Gastroesophageal sphincter (tissue), 4 donors: ENCODE data around the gene ZNF559. TPM values are rescaled to one million over a fixed set of nuclear protein-coding genes. Genes with fewer than 3 reads are reported as not detected.
"Not testable (repeated sequence)": the region's sequence is repeated elsewhere in the genome, so short reads cannot be mapped to it uniquely, and the experiment has no call there.

ENCODE experiments used
- ATAC-seq: fragments of 150-250 bp; one replicate; pipeline ENCODE4 v1.9.1; 2016; ENCODE audit warnings: mild to moderate bottlenecking, moderate library complexity
- H3K27ac ChIP-seq, 4 donors: fragments of 200-600 bp; sonication (generic) in 3 of 4; 1 replicate in 3 of 4; 2 replicates in 1 of 4; pipeline ENCODE4 v1.5.1; 2016 to 2019
- H3K27me3 ChIP-seq: fragments of 200-600 bp; sonication (generic); one replicate; pipeline ENCODE4 v1.5.1; 2019
- H3K36me3 ChIP-seq, 2 donors: fragments of 200-600 bp; sonication (generic); one replicate each; pipeline ENCODE4 v1.5.1; 2019; ENCODE audit warnings: control low read depth in 1 of 2
- H3K4me1 ChIP-seq, 3 donors: fragments of 200-600 bp; sonication (generic); 1 replicate in 2 of 3; 2 replicates in 1 of 3; pipeline ENCODE4 v1.5.1; 2016 to 2019; ENCODE audit warnings: control low read depth in 2 of 3
- H3K4me3 ChIP-seq, 2 donors: fragments of 200-600 bp; sonication (generic); one replicate each; pipeline ENCODE4 v1.5.1; 2019; ENCODE audit warnings: mild to moderate bottlenecking in 1 of 2, moderate library complexity in 1 of 2
- H3K9me3 ChIP-seq, 3 donors: fragments of 200-600 bp; sonication (generic); one replicate each; pipeline ENCODE4 v1.5.1; 2017 to 2019; ENCODE audit warnings: control low read depth in 2 of 3
- CTCF ChIP-seq, 4 experiments: fragments of 200-600 bp in 2 of 4; fragments of 450-650 bp in 2 of 4; sonication (generic) in 1 of 4; IDR thresholded peaks; one replicate each; pipeline ENCODE4 v1.5.1; 2017 to 2019; ENCODE audit warnings: antibody characterized with exemption in 4 of 4, mild to moderate bottlenecking in 2 of 4, moderate library complexity in 2 of 4
- EP300 ChIP-seq: sonication (generic); formaldehyde crosslinking; IDR thresholded peaks from one replicate; pipeline ENCODE4 v1.6.1; 2017; ENCODE audit warnings: antibody characterized with exemption, mild to moderate bottlenecking
- POLR2A ChIP-seq, 2 donors: fragments of 450-650 bp; IDR thresholded peaks; one replicate each; pipeline ENCODE4 v1.6.1; 2017; ENCODE audit warnings: antibody characterized with exemption in 2 of 2, mild to moderate bottlenecking in 2 of 2, moderate library complexity in 1 of 2
- POLR2AphosphoS5 ChIP-seq: sonication (generic); formaldehyde crosslinking; IDR thresholded peaks from one replicate; pipeline ENCODE4 v1.6.1; 2017; ENCODE audit warnings: antibody characterized with exemption
- WGBS, 2 donors: methylation state at CpG; one replicate each; pipeline ENCODE4 v1.1.5; 2018; ENCODE audit warnings: low coverage in 1 of 2; 5-methylcytosine and 5-hydroxymethylcytosine counted together
- total RNA-seq, 4 donors: library from RNA; depleted of rRNA; stranded (reverse); fragments of >200 nt; gene quantifications; one replicate each; pipeline ENCODE4 v1.1.0, GENCODE V29; 2016

ZNF559 gene
- total RNA-seq, 4 donors from 2014 or later, result 15.4 to 22.3 (median 16.7) TPM

DNA sequence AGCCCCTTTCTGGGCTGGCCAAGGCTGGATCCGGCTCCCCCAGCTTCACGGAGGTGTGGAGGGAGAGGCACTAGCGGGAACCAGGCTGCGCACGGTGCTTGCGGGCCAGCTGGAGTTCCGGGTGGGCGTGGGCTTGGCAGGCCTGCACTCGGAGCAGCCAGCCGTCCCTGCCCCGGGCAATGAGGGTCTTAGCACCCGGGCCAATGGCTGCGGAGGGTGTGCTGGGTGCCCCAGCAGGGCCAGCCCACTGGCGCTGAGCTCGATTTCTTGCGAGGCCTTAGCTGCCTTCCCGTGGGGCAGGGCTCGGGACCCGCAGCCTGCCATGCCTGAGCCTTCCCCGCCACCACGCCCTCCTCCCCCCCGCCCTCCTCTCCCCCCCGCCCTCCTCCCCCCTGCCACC is 2.6 kb upstream of the ZNF559 start:
- WGBS, 2 donors, result no CpG with 5 or more reads among the region's 23 CpGs
- H3K27ac ChIP-seq, result no peak overlapping the region
- H3K27me3 ChIP-seq, result no peaks in the 10 kb centered on the region

DNA sequence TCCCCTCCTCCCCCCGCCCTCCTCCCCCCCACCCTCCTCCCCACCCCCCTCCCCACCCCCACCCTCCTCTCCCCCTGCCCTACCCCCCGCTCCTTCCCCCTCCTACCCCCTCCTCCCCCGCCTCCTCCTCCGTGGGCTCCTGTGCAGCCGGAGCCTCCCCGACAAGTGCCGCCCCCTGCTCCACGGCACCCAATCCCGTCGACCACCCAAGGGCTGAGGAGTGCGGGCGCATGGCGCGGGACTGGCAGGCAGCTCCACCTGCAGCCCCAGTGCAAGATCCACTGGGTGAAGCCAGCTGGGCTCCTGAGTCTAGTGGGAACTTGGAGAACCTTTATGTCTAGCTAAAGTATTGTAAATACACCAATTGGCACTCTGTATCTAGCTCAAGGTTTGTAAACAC is 2.2 kb upstream of the ZNF559 start:
- not testable (repeated sequence) for ATAC-seq, H3K4me3 ChIP-seq, H3K27me3 ChIP-seq, H3K27ac ChIP-seq
- peaks cover 0 to 24% (median 0%) of the 10 kb centered on the region in 3 donors for H3K9me3 ChIP-seq
- peaks cover 0 to 14% of the 10 kb centered on the region in 2 donors for H3K36me3 ChIP-seq
- no CpG with 5 or more reads among the region's 14 CpGs for WGBS, 2 donors
- peaks cover 0 to 15% (median 3%) of the 10 kb centered on the region in 3 donors for H3K4me1 ChIP-seq

More for the DNA sequence above, 2.6 kb upstream of the ZNF559 start:
- TF ChIP-seq POLR2AphosphoS5 (no peak), CTCF (IDR thresholded peaks at IDR 0.05) (no peak), POLR2A (IDR thresholded peaks at IDR 0.05) (no peak), EP300 (no peak)
- Histone ChIP-seq H3K36me3 (peaks cover 0 to 9% of the 10 kb centered on the region in 2 donors), H3K9me3 (peaks cover 0 to 20% (median 0%) of the 10 kb centered on the region in 3 donors), H3K4me3 (no peak overlapping the region), H3K4me1 (peaks cover 0 to 15% (median 3%) of the 10 kb centered on the region in 3 donors)
- ATAC-seq, result no peak

DNA sequence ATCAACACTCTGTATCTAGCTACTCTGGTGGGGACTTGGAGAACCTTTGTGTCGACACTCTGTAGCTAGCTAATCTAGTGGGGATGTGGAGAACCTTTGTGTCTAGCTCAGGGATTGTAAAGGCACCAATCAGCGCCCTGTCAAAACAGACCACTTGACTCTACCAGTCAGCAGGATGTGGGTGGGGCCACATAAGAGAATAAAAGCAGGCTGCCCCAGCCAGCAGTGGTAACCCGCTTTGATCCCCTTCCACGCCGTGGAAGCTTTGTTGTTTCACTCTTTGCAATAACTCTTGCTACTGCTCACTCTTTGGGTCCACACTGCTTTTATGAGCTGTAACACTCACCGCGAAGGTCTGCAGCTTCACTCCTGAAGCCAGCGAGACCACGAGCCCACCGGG is 1.8 kb upstream of the ZNF559 start:
- not testable (repeated sequence) for H3K27me3 ChIP-seq, ATAC-seq, H3K27ac ChIP-seq, H3K4me3 ChIP-seq
- peaks cover 0 to 18% of the 10 kb centered on the region in 2 donors for H3K36me3 ChIP-seq
- peaks cover 0 to 29% (median 0%) of the 10 kb centered on the region in 3 donors for H3K9me3 ChIP-seq
- WGBS, 2 donors, result 100% methylated on average over 4 of the region's 10 CpGs; no CpG with 5 or more reads in 1 of the 2 donors
- H3K4me1 ChIP-seq, result peaks cover 0 to 15% (median 3%) of the 10 kb centered on the region in 3 donors

DNA sequence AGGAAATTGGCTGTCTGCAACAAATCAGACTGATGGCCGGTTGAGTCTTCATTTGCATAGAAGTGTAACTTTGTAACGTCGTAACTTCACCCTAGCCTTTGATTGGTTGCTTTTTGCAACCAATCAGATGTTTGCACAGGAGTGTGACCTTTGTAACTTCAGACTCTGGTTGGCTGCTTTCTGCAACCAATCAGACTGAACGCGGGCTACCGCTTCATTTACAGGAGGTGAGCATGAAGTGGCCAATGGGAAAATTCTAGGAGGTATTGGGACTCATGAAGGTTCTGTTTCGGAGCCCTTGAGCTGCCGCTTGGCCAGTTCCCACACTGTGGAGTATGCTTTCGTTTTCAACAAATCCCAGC is 441 bp upstream of the ZNF559 start:
- peaks cover 0 to 15% (median 3%) of the 10 kb centered on the region in 3 donors for H3K4me1 ChIP-seq

DNA sequence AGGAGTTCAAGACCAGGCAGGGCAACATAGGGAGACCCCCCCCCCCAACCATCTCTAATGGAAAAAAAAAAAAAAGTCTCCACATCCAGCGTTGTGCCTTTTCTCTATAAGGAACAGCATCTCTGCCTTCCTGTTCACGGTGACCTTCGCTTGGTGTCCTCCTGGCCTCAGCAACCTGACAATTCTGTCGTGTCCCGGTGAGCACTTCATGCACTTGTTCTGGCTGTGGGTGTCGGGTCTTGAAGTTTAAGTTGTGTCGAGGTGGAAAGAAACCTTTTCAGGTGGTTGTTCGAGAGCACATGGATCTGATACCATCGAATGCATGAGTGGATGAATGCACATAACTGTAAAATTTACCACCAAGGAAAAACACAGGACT is 594 bp downstream of the ZNF559 start:
- H3K4me3 ChIP-seq, result peak overlapping the region; percentile 60 to 82
- peak overlapping the region; percentile 70 to 96 (median 92) for H3K27ac ChIP-seq
- no peak for ATAC-seq
- peaks cover 0 to 41% of the 10 kb centered on the region in 2 donors for H3K36me3 ChIP-seq
- TF ChIP-seq POLR2A (IDR thresholded peaks at IDR 0.05) (no peak), EP300 (no peak), CTCF (IDR thresholded peaks at IDR 0.05) (no peak), POLR2AphosphoS5 (no peak)
- peaks cover 0 to 15% (median 3%) of the 10 kb centered on the region in 3 donors for H3K4me1 ChIP-seq
- H3K9me3 ChIP-seq, result peaks cover 0 to 52% (median 0%) of the 10 kb centered on the region in 3 donors
- no peaks in the 10 kb centered on the region for H3K27me3 ChIP-seq
- WGBS, 2 donors, result 38 to 100% methylated on average over 1 to 9 of the region's 9 CpGs

More for the DNA sequence above, 441 bp upstream of the ZNF559 start:
- peaks cover 0 to 42% (median 0%) of the 10 kb centered on the region in 3 donors for H3K9me3 ChIP-seq
- TF ChIP-seq CTCF (IDR thresholded peaks at IDR 0.05), result no peak
- no peak for TF ChIP-seq POLR2A (IDR thresholded peaks at IDR 0.05)
- TF ChIP-seq POLR2AphosphoS5, result no peak
- TF ChIP-seq EP300, result no peak
- H3K36me3 ChIP-seq, result peaks cover 0 to 31% of the 10 kb centered on the region in 2 donors
- peak overlapping the region; percentile 70 to 96 (median 92) for H3K27ac ChIP-seq
- WGBS, 2 donors, result 0 to 11% methylated on average over 6 to 9 of the region's 9 CpGs
- H3K4me3 ChIP-seq, result peak overlapping the region; percentile 60 to 82
- ATAC-seq, result peak; percentile 67
- H3K27me3 ChIP-seq, result no peaks in the 10 kb centered on the region

DNA sequence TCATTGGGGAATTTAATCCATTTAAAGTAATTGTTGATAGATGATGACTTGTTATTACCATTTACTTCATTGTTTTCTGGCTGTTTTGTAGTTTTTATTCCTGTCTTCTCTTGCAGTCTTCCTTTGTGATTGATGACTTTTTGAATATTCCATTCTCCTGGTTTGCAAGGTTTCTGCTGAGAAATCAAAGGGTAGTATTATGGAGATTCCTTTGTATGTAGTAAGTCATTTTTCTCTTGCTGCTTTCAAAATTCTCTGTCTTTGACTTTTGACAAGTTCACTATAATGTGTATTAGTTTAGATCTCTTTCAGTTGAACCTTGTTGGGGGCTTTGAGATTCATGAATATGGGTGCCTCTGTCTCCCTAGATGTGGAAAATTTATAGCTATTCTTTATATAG is 6.0 kb downstream of the ZNF559 start:
- Histone ChIP-seq H3K27me3 (no peaks in the 10 kb centered on the region), H3K4me3 (no peak overlapping the region), H3K4me1 (peaks cover 0 to 4% (median 0%) of the 10 kb centered on the region in 3 donors), H3K9me3 (peaks cover 4 to 100% (median 8%) of the 10 kb centered on the region in 3 donors), H3K27ac (no peak overlapping the region), H3K36me3 (peaks cover 0 to 95% of the 10 kb centered on the region in 2 donors)
- no peak for ATAC-seq
- no peak for TF ChIP-seq POLR2AphosphoS5
- no peak for TF ChIP-seq CTCF (IDR thresholded peaks at IDR 0.05)
- no peak for TF ChIP-seq EP300
- TF ChIP-seq POLR2A (IDR thresholded peaks at IDR 0.05), result no peak
